ENCODE data around the gene RABL2A. TPM values are rescaled to one million over a fixed set of nuclear protein-coding genes. Genes with fewer than 3 reads are reported as not detected.
A peak's percentile ranks its signal among the peaks of the same experiment; 100 is the strongest.
"Not testable (repeated sequence)": the region's sequence is repeated elsewhere in the genome, so short reads cannot be mapped to it uniquely, and the experiment has no call there.

Gene RABL2A
- total and polyA plus RNA-seq, 4 donors, result 10.6 to 39.8 (median 19.5) TPM

- not testable (repeated sequence) for H3K9ac ChIP-seq (ENCODE audit: insufficient read depth in 1 of 2, low read length in 2 of 2); H3K4me1 ChIP-seq (ENCODE audit: control insufficient read depth in 5 of 5, insufficient read depth in 5 of 5, low read length in 5 of 5); ATAC-seq (ENCODE audit: insufficient read depth, low FRiP score); H3K27me3 ChIP-seq (ENCODE audit: control insufficient read depth in 3 of 3, insufficient read depth in 3 of 3, low read length in 2 of 3); H3K9me3 ChIP-seq (ENCODE audit: control insufficient read depth in 4 of 4, insufficient read depth in 3 of 4, low read length in 3 of 4); H3K36me3 ChIP-seq (ENCODE audit: control insufficient read depth in 4 of 4, insufficient read depth in 4 of 4, low read length in 4 of 4)
- WGBS, 2 donors, result 1 to 14% methylated on average over 20 of the region's 20 CpGs
- Histone ChIP-seq H3K4me3 (peak overlapping the region; percentile 45), H3K27ac (ENCODE audit: low read depth in 1 of 2, low read length in 1 of 2) (peak overlapping the region; percentile 86)
- TF ChIP-seq, protein P1, sequence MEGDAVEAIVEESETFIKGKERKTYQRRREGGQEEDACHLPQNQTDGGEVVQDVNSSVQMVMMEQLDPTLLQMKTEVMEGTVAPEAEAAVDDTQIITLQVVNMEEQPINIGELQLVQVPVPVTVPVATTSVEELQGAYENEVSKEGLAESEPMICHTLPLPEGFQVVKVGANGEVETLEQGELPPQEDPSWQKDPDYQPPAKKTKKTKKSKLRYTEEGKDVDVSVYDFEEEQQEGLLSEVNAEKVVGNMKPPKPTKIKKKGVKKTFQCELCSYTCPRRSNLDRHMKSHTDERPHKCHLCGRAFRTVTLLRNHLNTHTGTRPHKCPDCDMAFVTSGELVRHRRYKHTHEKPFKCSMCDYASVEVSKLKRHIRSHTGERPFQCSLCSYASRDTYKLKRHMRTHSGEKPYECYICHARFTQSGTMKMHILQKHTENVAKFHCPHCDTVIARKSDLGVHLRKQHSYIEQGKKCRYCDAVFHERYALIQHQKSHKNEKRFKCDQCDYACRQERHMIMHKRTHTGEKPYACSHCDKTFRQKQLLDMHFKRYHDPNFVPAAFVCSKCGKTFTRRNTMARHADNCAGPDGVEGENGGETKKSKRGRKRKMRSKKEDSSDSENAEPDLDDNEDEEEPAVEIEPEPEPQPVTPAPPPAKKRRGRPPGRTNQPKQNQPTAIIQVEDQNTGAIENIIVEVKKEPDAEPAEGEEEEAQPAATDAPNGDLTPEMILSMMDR (IDR thresholded peaks at IDR 0.05; ENCODE audit: control extremely low read depth, extremely low read depth), result peak; percentile 99
- DNase-seq, result peak; percentile 89 to 96 (median 90)
Measured at GRCh38 chr2:113604085-113604477, 23.0 kb upstream of the RABL2A start.

GRCh38 chr2:113604661-113605060, 22.4 kb upstream of the RABL2A start:
- H3K36me3 ChIP-seq (ENCODE audit: control insufficient read depth in 4 of 4, insufficient read depth in 4 of 4, low read length in 4 of 4); H3K27ac ChIP-seq (ENCODE audit: low read depth in 1 of 2, low read length in 1 of 2); H3K4me3 ChIP-seq; H3K27me3 ChIP-seq (ENCODE audit: control insufficient read depth in 3 of 3, insufficient read depth in 3 of 3, low read length in 2 of 3); H3K9ac ChIP-seq (ENCODE audit: insufficient read depth in 1 of 2, low read length in 2 of 2); H3K9me3 ChIP-seq (ENCODE audit: control insufficient read depth in 4 of 4, insufficient read depth in 3 of 4, low read length in 3 of 4); H3K4me1 ChIP-seq (ENCODE audit: control insufficient read depth in 5 of 5, insufficient read depth in 5 of 5, low read length in 5 of 5); ATAC-seq (ENCODE audit: insufficient read depth, low FRiP score); DNase-seq: not testable (repeated sequence)
- WGBS, 2 donors, result 80 to 88% methylated on average over 5 of the region's 5 CpGs

DNA sequence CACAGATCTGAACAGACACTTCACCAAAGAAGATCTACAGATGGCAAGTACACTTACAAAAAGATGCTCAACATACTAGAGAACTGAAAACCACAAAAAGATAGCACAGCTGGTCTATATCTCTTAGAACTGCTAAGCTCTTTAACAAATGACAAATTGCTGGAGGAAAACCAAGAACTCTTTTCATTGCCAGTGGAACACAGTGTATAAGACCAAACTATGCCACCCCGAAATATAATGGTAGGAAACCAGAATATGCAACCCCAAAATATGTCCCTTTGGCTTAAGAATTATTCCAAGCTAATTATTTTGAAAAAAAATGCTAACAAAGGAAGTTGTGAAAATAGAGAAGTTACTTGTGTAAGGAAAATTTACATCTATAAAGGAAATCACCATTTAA, 21.0 kb upstream of the RABL2A start:
- WGBS, 2 donors, result 76 to 83% methylated on average over 1 of the region's 1 CpG
- not testable (repeated sequence) for H3K27me3 ChIP-seq (ENCODE audit: control insufficient read depth in 3 of 3, insufficient read depth in 3 of 3, low read length in 2 of 3); ATAC-seq (ENCODE audit: insufficient read depth, low FRiP score)

DNA sequence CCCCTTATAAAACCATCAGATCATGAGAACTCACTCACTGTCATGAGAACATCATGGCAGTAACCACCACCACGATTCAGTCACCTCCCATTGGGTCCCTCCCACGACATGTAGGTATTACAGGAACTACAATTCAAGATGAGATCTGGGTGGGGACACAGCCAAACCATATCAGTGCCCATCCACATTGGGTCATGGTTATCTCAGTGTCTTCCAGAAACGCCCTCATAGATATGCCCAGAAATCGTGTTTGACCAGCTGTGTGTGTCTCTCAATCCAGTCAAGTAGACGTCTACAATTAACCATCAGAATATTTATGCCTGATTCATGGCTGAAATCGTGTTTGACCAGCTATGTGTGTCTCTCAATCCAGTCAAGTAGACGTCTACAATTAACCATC, 17.2 kb upstream of the RABL2A start:
- not testable (repeated sequence) for DNase-seq; H3K4me1 ChIP-seq (ENCODE audit: control insufficient read depth in 5 of 5, insufficient read depth in 5 of 5, low read length in 5 of 5); H3K9ac ChIP-seq (ENCODE audit: insufficient read depth in 1 of 2, low read length in 2 of 2); H3K36me3 ChIP-seq (ENCODE audit: control insufficient read depth in 4 of 4, insufficient read depth in 4 of 4, low read length in 4 of 4); H3K4me3 ChIP-seq; H3K27me3 ChIP-seq (ENCODE audit: control insufficient read depth in 3 of 3, insufficient read depth in 3 of 3, low read length in 2 of 3); ATAC-seq (ENCODE audit: insufficient read depth, low FRiP score); H3K27ac ChIP-seq (ENCODE audit: low read depth in 1 of 2, low read length in 1 of 2); H3K9me3 ChIP-seq (ENCODE audit: control insufficient read depth in 4 of 4, insufficient read depth in 3 of 4, low read length in 3 of 4)
- 86 to 95% methylated on average over 6 to 7 of the region's 7 CpGs for WGBS, 2 donors

More for the DNA sequence above, 21.0 kb upstream of the RABL2A start:
- not testable (repeated sequence) for H3K9ac ChIP-seq (ENCODE audit: insufficient read depth in 1 of 2, low read length in 2 of 2); H3K9me3 ChIP-seq (ENCODE audit: control insufficient read depth in 4 of 4, insufficient read depth in 3 of 4, low read length in 3 of 4); H3K27ac ChIP-seq (ENCODE audit: low read depth in 1 of 2, low read length in 1 of 2); H3K4me3 ChIP-seq; H3K36me3 ChIP-seq (ENCODE audit: control insufficient read depth in 4 of 4, insufficient read depth in 4 of 4, low read length in 4 of 4); H3K4me1 ChIP-seq (ENCODE audit: control insufficient read depth in 5 of 5, insufficient read depth in 5 of 5, low read length in 5 of 5)
- DNase-seq, result peak in 1 of 3 donors; percentile 37

DNA sequence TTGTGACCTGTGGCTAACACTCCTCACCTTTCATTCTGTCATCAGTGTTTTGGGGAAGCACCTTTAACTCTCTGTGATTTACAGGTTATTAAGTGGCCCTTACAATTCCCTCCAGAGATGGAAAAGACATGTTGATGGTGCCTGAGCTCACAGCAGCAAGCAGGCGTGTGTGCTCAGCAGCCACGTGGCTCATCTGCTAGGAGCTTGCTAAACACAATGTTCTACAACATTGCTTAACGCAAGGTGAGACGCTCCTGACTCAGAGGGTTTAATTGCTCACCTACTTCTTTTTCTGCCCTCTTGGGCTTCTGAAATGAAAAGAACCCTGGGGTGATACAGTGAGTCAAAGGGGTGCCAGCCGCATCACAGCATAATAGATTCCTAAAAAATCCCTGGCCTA, 6.1 kb upstream of the RABL2A start:
- H3K4me1 ChIP-seq (ENCODE audit: control insufficient read depth in 5 of 5, insufficient read depth in 5 of 5, low read length in 5 of 5); H3K9ac ChIP-seq (ENCODE audit: insufficient read depth in 1 of 2, low read length in 2 of 2); ATAC-seq (ENCODE audit: insufficient read depth, low FRiP score); H3K4me3 ChIP-seq; DNase-seq; H3K27me3 ChIP-seq (ENCODE audit: control insufficient read depth in 3 of 3, insufficient read depth in 3 of 3, low read length in 2 of 3); H3K9me3 ChIP-seq (ENCODE audit: control insufficient read depth in 4 of 4, insufficient read depth in 3 of 4, low read length in 3 of 4); H3K27ac ChIP-seq (ENCODE audit: low read depth in 1 of 2, low read length in 1 of 2); H3K36me3 ChIP-seq (ENCODE audit: control insufficient read depth in 4 of 4, insufficient read depth in 4 of 4, low read length in 4 of 4): not testable (repeated sequence)
- WGBS, 2 donors, result 89 to 90% methylated on average over 4 of the region's 5 CpGs

GRCh38 chr2:113625906-113626305, 1.2 kb upstream of the RABL2A start:
- H3K4me1 ChIP-seq (ENCODE audit: control insufficient read depth in 5 of 5, insufficient read depth in 5 of 5, low read length in 5 of 5); ATAC-seq (ENCODE audit: insufficient read depth, low FRiP score); H3K9ac ChIP-seq (ENCODE audit: insufficient read depth in 1 of 2, low read length in 2 of 2); DNase-seq; H3K4me3 ChIP-seq; H3K27ac ChIP-seq (ENCODE audit: low read depth in 1 of 2, low read length in 1 of 2); H3K36me3 ChIP-seq (ENCODE audit: control insufficient read depth in 4 of 4, insufficient read depth in 4 of 4, low read length in 4 of 4); H3K27me3 ChIP-seq (ENCODE audit: control insufficient read depth in 3 of 3, insufficient read depth in 3 of 3, low read length in 2 of 3); H3K9me3 ChIP-seq (ENCODE audit: control insufficient read depth in 4 of 4, insufficient read depth in 3 of 4, low read length in 3 of 4): not testable (repeated sequence)
- 69 to 75% methylated on average over 10 of the region's 10 CpGs for WGBS, 2 donors

DNA sequence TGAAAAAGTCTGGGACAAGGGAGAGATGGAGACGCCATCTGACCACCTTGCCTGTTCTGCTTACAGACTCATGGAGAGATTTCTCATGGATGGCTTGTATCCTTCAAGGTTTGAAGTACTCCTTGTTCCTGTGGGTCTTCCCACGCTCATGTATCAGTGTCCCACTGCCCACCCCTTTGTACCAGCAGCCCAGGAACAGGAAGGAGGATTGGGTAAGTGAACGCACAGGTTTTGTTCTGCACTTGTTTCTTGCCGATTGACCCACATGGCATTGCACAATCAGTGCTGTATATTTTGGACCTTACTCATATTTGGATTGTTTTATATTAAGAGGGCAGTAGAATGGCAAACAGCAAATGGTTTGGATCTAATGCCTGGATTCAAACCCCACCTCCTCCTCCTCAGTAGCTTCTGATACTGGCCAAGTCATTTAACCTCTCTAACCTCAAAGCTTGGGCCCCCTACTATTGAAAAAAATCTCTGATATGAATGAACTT, 5.8 kb downstream of the RABL2A start:
- not testable (repeated sequence) for H3K9me3 ChIP-seq (ENCODE audit: control insufficient read depth in 4 of 4, insufficient read depth in 3 of 4, low read length in 3 of 4); H3K27me3 ChIP-seq (ENCODE audit: control insufficient read depth in 3 of 3, insufficient read depth in 3 of 3, low read length in 2 of 3); DNase-seq; H3K4me1 ChIP-seq (ENCODE audit: control insufficient read depth in 5 of 5, insufficient read depth in 5 of 5, low read length in 5 of 5); H3K27ac ChIP-seq (ENCODE audit: low read depth in 1 of 2, low read length in 1 of 2); H3K4me3 ChIP-seq; H3K9ac ChIP-seq (ENCODE audit: insufficient read depth in 1 of 2, low read length in 2 of 2); ATAC-seq (ENCODE audit: insufficient read depth, low FRiP score)
- WGBS, 2 donors, result 43 to 59% methylated on average over 4 of the region's 4 CpGs
- peaks cover 0 to 12% (median 2%) of the 10 kb centered on the region in 4 donors for H3K36me3 ChIP-seq (ENCODE audit: control insufficient read depth in 4 of 4, insufficient read depth in 4 of 4, low read length in 4 of 4)

GRCh38 chr2:113635358-113635757, 8.3 kb downstream of the RABL2A start:
- H3K9me3 ChIP-seq (ENCODE audit: control insufficient read depth in 4 of 4, insufficient read depth in 3 of 4, low read length in 3 of 4); H3K27ac ChIP-seq (ENCODE audit: low read depth in 1 of 2, low read length in 1 of 2); H3K27me3 ChIP-seq (ENCODE audit: control insufficient read depth in 3 of 3, insufficient read depth in 3 of 3, low read length in 2 of 3); H3K9ac ChIP-seq (ENCODE audit: insufficient read depth in 1 of 2, low read length in 2 of 2); H3K36me3 ChIP-seq (ENCODE audit: control insufficient read depth in 4 of 4, insufficient read depth in 4 of 4, low read length in 4 of 4); DNase-seq; H3K4me3 ChIP-seq; H3K4me1 ChIP-seq (ENCODE audit: control insufficient read depth in 5 of 5, insufficient read depth in 5 of 5, low read length in 5 of 5); ATAC-seq (ENCODE audit: insufficient read depth, low FRiP score): not testable (repeated sequence)
- WGBS, 2 donors, result 89 to 91% methylated on average over 12 of the region's 12 CpGs
